Gastroesophageal sphincter (tissue), 4 donors: ENCODE results near the gene PLXNA2. TPM values are rescaled to one million over a fixed set of nuclear protein-coding genes. Genes with fewer than 3 reads are reported as not detected.

Experiments
- ATAC-seq: fragments of 150-250 bp; one replicate; pipeline ENCODE4 v1.9.1; 2016; ENCODE audit warnings: mild to moderate bottlenecking, moderate library complexity
- H3K27ac ChIP-seq, 4 donors: fragments of 200-600 bp; sonication (generic) in 3 of 4; 1 replicate in 3 of 4; 2 replicates in 1 of 4; pipeline ENCODE4 v1.5.1; 2016 to 2019
- H3K27me3 ChIP-seq: fragments of 200-600 bp; sonication (generic); one replicate; pipeline ENCODE4 v1.5.1; 2019
- H3K36me3 ChIP-seq, 2 donors: fragments of 200-600 bp; sonication (generic); one replicate each; pipeline ENCODE4 v1.5.1; 2019; ENCODE audit warnings: control low read depth in 1 of 2
- H3K4me1 ChIP-seq, 3 donors: fragments of 200-600 bp; sonication (generic); 1 replicate in 2 of 3; 2 replicates in 1 of 3; pipeline ENCODE4 v1.5.1; 2016 to 2019; ENCODE audit warnings: control low read depth in 2 of 3
- H3K4me3 ChIP-seq, 2 donors: fragments of 200-600 bp; sonication (generic); one replicate each; pipeline ENCODE4 v1.5.1; 2019; ENCODE audit warnings: mild to moderate bottlenecking in 1 of 2, moderate library complexity in 1 of 2
- H3K9me3 ChIP-seq, 3 donors: fragments of 200-600 bp; sonication (generic); one replicate each; pipeline ENCODE4 v1.5.1; 2017 to 2019; ENCODE audit warnings: control low read depth in 2 of 3
- EP300 ChIP-seq: sonication (generic); formaldehyde crosslinking; IDR thresholded peaks from one replicate; pipeline ENCODE4 v1.6.1; 2017; ENCODE audit warnings: antibody characterized with exemption, mild to moderate bottlenecking
- POLR2A ChIP-seq, 2 donors: fragments of 450-650 bp; IDR thresholded peaks; one replicate each; pipeline ENCODE4 v1.6.1; 2017; ENCODE audit warnings: antibody characterized with exemption in 2 of 2, mild to moderate bottlenecking in 2 of 2, moderate library complexity in 1 of 2
- POLR2AphosphoS5 ChIP-seq: sonication (generic); formaldehyde crosslinking; IDR thresholded peaks from one replicate; pipeline ENCODE4 v1.6.1; 2017; ENCODE audit warnings: antibody characterized with exemption
- WGBS, 2 donors: methylation state at CpG; one replicate each; pipeline ENCODE4 v1.1.5; 2018; ENCODE audit warnings: low coverage in 1 of 2; 5-methylcytosine and 5-hydroxymethylcytosine counted together
- total RNA-seq, 4 donors: library from RNA; depleted of rRNA; stranded (reverse); fragments of >200 nt; gene quantifications; one replicate each; pipeline ENCODE4 v1.1.0, GENCODE V29; 2016
- TF ChIP-seq, protein P1 (sequence below), 4 experiments: fragments of 200-600 bp in 2 of 4; fragments of 450-650 bp in 2 of 4; sonication (generic) in 1 of 4; IDR thresholded peaks; one replicate each; pipeline ENCODE4 v1.5.1; 2017 to 2019; ENCODE audit warnings: antibody characterized with exemption in 4 of 4, mild to moderate bottlenecking in 2 of 4, moderate library complexity in 2 of 4

The PLXNA2 gene
- total RNA-seq, 4 donors from 2014 or later = 12.5 to 38.3 (median 32.0) TPM

- 83 to 91% methylated on average over 1 to 4 of the region's 4 CpGs for WGBS, 2 donors
- peak overlapping the region in 3 of 4 donors; percentile 72 to 80 (median 75) for H3K27ac ChIP-seq
- no peak for TF ChIP-seq EP300
- no peak for TF ChIP-seq POLR2AphosphoS5
- TF ChIP-seq, protein P1, sequence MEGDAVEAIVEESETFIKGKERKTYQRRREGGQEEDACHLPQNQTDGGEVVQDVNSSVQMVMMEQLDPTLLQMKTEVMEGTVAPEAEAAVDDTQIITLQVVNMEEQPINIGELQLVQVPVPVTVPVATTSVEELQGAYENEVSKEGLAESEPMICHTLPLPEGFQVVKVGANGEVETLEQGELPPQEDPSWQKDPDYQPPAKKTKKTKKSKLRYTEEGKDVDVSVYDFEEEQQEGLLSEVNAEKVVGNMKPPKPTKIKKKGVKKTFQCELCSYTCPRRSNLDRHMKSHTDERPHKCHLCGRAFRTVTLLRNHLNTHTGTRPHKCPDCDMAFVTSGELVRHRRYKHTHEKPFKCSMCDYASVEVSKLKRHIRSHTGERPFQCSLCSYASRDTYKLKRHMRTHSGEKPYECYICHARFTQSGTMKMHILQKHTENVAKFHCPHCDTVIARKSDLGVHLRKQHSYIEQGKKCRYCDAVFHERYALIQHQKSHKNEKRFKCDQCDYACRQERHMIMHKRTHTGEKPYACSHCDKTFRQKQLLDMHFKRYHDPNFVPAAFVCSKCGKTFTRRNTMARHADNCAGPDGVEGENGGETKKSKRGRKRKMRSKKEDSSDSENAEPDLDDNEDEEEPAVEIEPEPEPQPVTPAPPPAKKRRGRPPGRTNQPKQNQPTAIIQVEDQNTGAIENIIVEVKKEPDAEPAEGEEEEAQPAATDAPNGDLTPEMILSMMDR (IDR thresholded peaks at IDR 0.05) = no peak
- TF ChIP-seq POLR2A (IDR thresholded peaks at IDR 0.05) = no peak
- H3K4me3 ChIP-seq = no peak overlapping the region
- ATAC-seq = no peak
- no peaks in the 10 kb centered on the region for H3K9me3 ChIP-seq
- H3K27me3 ChIP-seq = no peaks in the 10 kb centered on the region
- peaks cover 0 to 40% (median 23%) of the 10 kb centered on the region in 3 donors for H3K4me1 ChIP-seq
- peaks cover 0 to 83% of the 10 kb centered on the region in 2 donors for H3K36me3 ChIP-seq
These were observed 195.3 kb downstream of the PLXNA2 start for GRCh38 chr1:208048904-208049303.

GRCh38 chr1:208047975-208048374 is 196.2 kb downstream of the PLXNA2 start:
- peak overlapping the region; percentile 7 to 80 (median 74) for H3K27ac ChIP-seq
- H3K27me3 ChIP-seq = no peaks in the 10 kb centered on the region
- H3K4me1 ChIP-seq = peaks cover 0 to 40% (median 23%) of the 10 kb centered on the region in 3 donors
- TF ChIP-seq POLR2AphosphoS5 = peak; percentile 5
- no peak for TF ChIP-seq EP300
- WGBS, 2 donors = 0 to 35% methylated on average over 1 to 2 of the region's 6 CpGs
- peak; percentile 69 for ATAC-seq
- no peak overlapping the region for H3K4me3 ChIP-seq
- H3K36me3 ChIP-seq = peaks cover 0 to 83% of the 10 kb centered on the region in 2 donors
- no peaks in the 10 kb centered on the region for H3K9me3 ChIP-seq

GRCh38 chr1:208047476-208047934 is 196.7 kb downstream of the PLXNA2 start:
- no peaks in the 10 kb centered on the region for H3K9me3 ChIP-seq
- H3K27me3 ChIP-seq = no peaks in the 10 kb centered on the region
- H3K36me3 ChIP-seq = peaks cover 0 to 83% of the 10 kb centered on the region in 2 donors
- 13 to 42% methylated on average over 2 to 4 of the region's 6 CpGs for WGBS, 2 donors
- ATAC-seq = peak; percentile 91
- TF ChIP-seq POLR2AphosphoS5 = peak; percentile 82
- TF ChIP-seq EP300 = no peak
- TF ChIP-seq, protein P1 (IDR thresholded peaks at IDR 0.05) = no peak
- no peak for TF ChIP-seq POLR2A (IDR thresholded peaks at IDR 0.05)
- H3K27ac ChIP-seq = peak overlapping the region in 3 of 4 donors; percentile 72 to 80 (median 75)
- peaks cover 0 to 40% (median 23%) of the 10 kb centered on the region in 3 donors for H3K4me1 ChIP-seq
- no peak overlapping the region for H3K4me3 ChIP-seq

DNA sequence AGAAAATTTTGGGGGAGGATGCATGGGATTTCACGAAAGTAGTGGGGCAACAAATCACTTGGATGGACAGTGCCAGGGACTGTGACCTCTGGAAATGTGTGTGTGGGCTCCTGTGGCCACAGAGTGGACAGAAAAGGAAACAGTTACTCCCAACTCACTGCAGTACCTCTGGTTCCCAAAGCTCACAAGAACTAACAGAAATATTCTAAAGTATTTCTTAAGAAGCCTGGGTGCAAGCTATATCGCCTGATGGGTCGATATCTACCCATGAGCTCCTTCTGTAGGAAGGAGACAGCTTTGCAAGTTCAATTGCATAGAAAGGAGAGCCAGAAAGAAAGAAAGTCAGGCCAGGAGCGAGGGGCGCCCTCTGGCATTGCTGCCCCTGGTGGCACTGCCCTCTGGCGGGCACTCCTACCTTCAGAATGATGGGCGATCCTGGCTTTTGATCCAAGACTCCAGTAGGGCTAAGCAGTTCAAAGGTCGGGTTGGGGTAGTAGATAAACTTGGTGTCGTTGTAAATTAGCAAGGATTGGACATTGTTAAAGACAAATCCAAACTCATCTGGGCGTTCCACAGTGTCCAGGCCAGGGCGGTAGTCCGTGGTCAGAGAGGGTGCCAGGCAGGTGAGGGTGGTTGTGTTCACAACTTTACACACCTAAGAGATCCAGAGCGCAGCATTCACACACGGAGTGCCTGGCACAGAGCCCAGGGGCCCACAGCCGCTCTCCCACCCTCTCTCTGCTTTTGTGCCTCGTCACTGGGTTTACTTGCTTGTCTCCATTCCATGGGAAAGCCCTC is 198.5 kb downstream of the PLXNA2 start:
- H3K36me3 ChIP-seq = peaks cover 0 to 83% of the 10 kb centered on the region in 2 donors
- peaks cover 0 to 40% (median 23%) of the 10 kb centered on the region in 3 donors for H3K4me1 ChIP-seq
- TF ChIP-seq, protein P1 (IDR thresholded peaks at IDR 0.05) = no peak
- TF ChIP-seq POLR2A (IDR thresholded peaks at IDR 0.05) = no peak
- no peak for TF ChIP-seq EP300
- no peak for TF ChIP-seq POLR2AphosphoS5
- no peaks in the 10 kb centered on the region for H3K9me3 ChIP-seq
- H3K27me3 ChIP-seq = no peaks in the 10 kb centered on the region
- ATAC-seq = no peak
- WGBS, 2 donors = 70 to 82% methylated on average over 2 to 4 of the region's 16 CpGs
- no peak overlapping the region for H3K4me3 ChIP-seq
- peak overlapping the region in 1 of 4 donors; percentile 75 for H3K27ac ChIP-seq

GRCh38 chr1:208044589-208045462 is 199.4 kb downstream of the PLXNA2 start:
- Histone ChIP-seq H3K27ac (no peak overlapping the region), H3K9me3 (no peaks in the 10 kb centered on the region), H3K36me3 (peaks cover 0 to 83% of the 10 kb centered on the region in 2 donors), H3K27me3 (no peaks in the 10 kb centered on the region), H3K4me1 (peaks cover 0 to 40% (median 23%) of the 10 kb centered on the region in 3 donors), H3K4me3 (no peak overlapping the region)
- TF ChIP-seq POLR2AphosphoS5 (no peak), EP300 (no peak)
- ATAC-seq = no peak
- 88 to 90% methylated on average over 6 to 21 of the region's 27 CpGs for whole genome bisulfite sequencing, 2 donors
